Keratinocyte (primary cell): ENCODE data around the gene WNK2.

Experiments
- CTCF ChIP-seq, 3 experiments: IDR thresholded peaks in 1 of 3; conservative IDR thresholded peaks in 1 of 3; optimal IDR thresholded peaks in 1 of 3; 2 replicates in 2 of 3; 3 replicates in 1 of 3; pipeline versions ENCODE3 to v1.5.1; 2011; ENCODE audit warnings: low read length in 3 of 3, mild to moderate bottlenecking in 3 of 3, moderate library complexity in 2 of 3, control low read depth in 1 of 3, inconsistent platforms in 1 of 3; ENCODE audit not compliant: insufficient read depth in 2 of 3; ENCODE audit errors: extremely low read depth in 1 of 3
- EZH2 ChIP-seq: IDR thresholded peaks from one replicate; pipeline ENCODE4 v1.6.1; 2012; ENCODE audit warnings: inconsistent platforms, mild to moderate bottlenecking, low read length, moderate library complexity

- no peak for TF ChIP-seq CTCF (optimal IDR thresholded peaks at IDR 0.05 in 1 of 3, IDR thresholded peaks at IDR 0.05 in 1 of 3, conservative IDR thresholded peaks at IDR 0.05 in 1 of 3; ENCODE audit: extremely low read depth in 1 of 3, insufficient read depth in 2 of 3, low read length in 3 of 3)
- TF ChIP-seq EZH2: no peak
Observed at GRCh38 chr9:93288891-93289883, 105.2 kb downstream of the WNK2 start.
